WTC11 (cell line): ENCODE measurements around the gene CPSF3.

Experiments used
- CBFB ChIP-seq: sonication (generic); formaldehyde crosslinking; IDR thresholded peaks from 2 replicates; pipeline ENCODE4 v1.8.1; 2022; ENCODE audit warnings: mild to moderate bottlenecking, low read depth, missing genetic modification reagents
- CTCF ChIP-seq: fragments of 200-600 bp; IDR thresholded peaks from 2 replicates; pipeline ENCODE4 v1.8.0; 2022; ENCODE audit warnings: antibody characterized with exemption
- ETV6 ChIP-seq: sonication (generic); formaldehyde crosslinking; IDR thresholded peaks from 2 replicates; pipeline ENCODE4 v1.8.1; 2022; ENCODE audit warnings: mild to moderate bottlenecking, missing genetic modification reagents
- HMGXB4 ChIP-seq: sonication (generic); formaldehyde crosslinking; IDR thresholded peaks from 2 replicates; pipeline ENCODE4 v1.8.1; 2023; ENCODE audit warnings: mild to moderate bottlenecking, moderate library complexity, missing genetic modification reagents
- NR3C1 ChIP-seq: sonication (generic); formaldehyde crosslinking; conservative IDR thresholded peaks from 2 replicates; pipeline ENCODE4 v1.8.1; 2023; ENCODE audit warnings: low read depth, mild to moderate bottlenecking, missing genetic modification reagents
- SP1 ChIP-seq: sonication (generic); formaldehyde crosslinking; conservative IDR thresholded peaks from 2 replicates; pipeline ENCODE4 v1.8.1; 2022; ENCODE audit warnings: missing genetic modification reagents
- STAT6 ChIP-seq: sonication (generic); formaldehyde crosslinking; conservative IDR thresholded peaks from 2 replicates; pipeline ENCODE4 v1.8.1; 2023; ENCODE audit warnings: mild to moderate bottlenecking, low read depth, missing genetic modification reagents, moderate library complexity
- TP53 ChIP-seq: sonication (generic); formaldehyde crosslinking; IDR thresholded peaks from 2 replicates; pipeline ENCODE4 v1.8.1; 2023; ENCODE audit warnings: mild to moderate bottlenecking, missing genetic modification reagents

- TF ChIP-seq NR3C1 = no peak
- no peak for TF ChIP-seq HMGXB4 (CRISPR knock-in tag)
- no peak for TF ChIP-seq CTCF
- no peak for TF ChIP-seq ETV6 (CRISPR knock-in tag)
- no peak for TF ChIP-seq TP53
- TF ChIP-seq CBFB = no peak
- TF ChIP-seq STAT6 = no peak
- no peak for TF ChIP-seq SP1 (CRISPR knock-in tag)
Measured at GRCh38 chr2:9403924-9404323, 19.5 kb upstream of the CPSF3 start.
